Stimulated activated naive B cell treated with anti-CD40 and anti-IgM and Interleukin-4, amounts not matched to agents 10 μg/mL and 1 μg/mL and 100 μg/mL, for 72 hours (primary cell): ENCODE data around the gene GGA1.

Experiments
- ATAC-seq, 2 donors: fragments of 150-1000 bp; cut with Tn5 transposase; replicated peaks; 2 replicates each; pipeline ENCODE4 v1.10.0; 2021; ENCODE audit warnings: moderate library complexity in 1 of 2
- DNase-seq: peaks from one replicate; pipeline ENCODE4 v3.0.0; 2021
- H3K27ac Mint-ChIP-seq: one replicate; pipeline ENCODE4 v1.8.0; 2022; ENCODE audit warnings: mild to moderate bottlenecking, mixed read lengths
- H3K27me3 Mint-ChIP-seq, 2 donors: one replicate each; pipeline ENCODE4 v1.8.0; 2022; ENCODE audit warnings: mixed read lengths in 2 of 2
- H3K36me3 Mint-ChIP-seq, 2 donors: one replicate each; pipeline ENCODE4 v1.8.0; 2022; ENCODE audit warnings: mixed read lengths in 2 of 2, mild to moderate bottlenecking in 1 of 2
- H3K4me1 Mint-ChIP-seq, 2 donors: one replicate each; pipeline ENCODE4 v1.8.0; 2022; ENCODE audit warnings: mixed read lengths in 2 of 2, mild to moderate bottlenecking in 1 of 2
- H3K4me3 Mint-ChIP-seq, 2 donors: one replicate each; pipeline ENCODE4 v1.8.0; 2022; ENCODE audit warnings: mild to moderate bottlenecking in 2 of 2, mixed read lengths in 2 of 2, moderate library complexity in 1 of 2
- H3K9me3 Mint-ChIP-seq, 2 donors: one replicate each; pipeline ENCODE4 v1.8.0; 2022; ENCODE audit warnings: mixed read lengths in 2 of 2, mild to moderate bottlenecking in 1 of 2

Gene GGA1

DNA sequence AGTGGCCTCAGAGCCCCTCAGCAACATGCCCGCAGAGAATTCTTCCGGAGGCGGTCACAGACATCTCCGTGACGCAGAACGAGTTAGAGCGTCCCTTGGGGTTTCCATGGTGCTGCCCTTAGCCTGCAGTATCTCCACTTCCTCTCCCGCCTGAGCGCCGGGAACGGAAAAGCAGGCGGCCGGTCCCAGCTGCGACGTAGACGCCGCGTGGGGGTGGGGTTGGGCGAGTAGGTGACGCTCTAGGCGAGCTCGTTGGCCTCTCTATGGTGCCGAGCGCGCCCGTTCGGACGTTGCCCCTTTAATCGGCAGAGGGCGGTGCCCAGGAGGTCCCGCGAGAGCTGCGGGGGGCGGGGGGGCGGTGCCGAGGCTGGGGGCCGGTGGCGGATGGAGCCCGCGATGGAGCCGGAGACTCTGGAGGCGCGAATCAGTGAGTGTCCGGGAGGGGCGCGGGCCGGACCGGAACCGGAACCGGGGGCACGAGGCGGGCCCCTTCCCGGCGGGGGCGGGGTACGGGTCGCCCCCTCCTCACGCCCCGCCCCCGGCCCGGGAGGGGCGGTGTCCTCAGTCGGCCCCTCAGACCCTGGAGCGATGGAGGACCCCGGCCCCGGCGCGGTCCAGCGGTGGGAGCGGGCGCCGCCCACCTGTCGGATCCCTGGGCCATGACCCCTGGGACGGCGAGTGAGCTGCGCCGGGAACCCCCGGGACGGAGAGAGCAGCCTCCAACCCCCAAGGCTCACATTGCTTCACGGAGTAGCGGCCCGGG, at the start of gene GGA1:
Gene GGA1 (plus strand): TSS at position 358 of the 763 bp plus-strand sequence. CDS start 27 bp downstream, at position 385.
- no peaks in the 10 kb centered on the region for H3K9me3 Mint-ChIP-seq
- H3K4me1 Mint-ChIP-seq, result peaks cover 24 to 46% of the 10 kb centered on the region in 2 donors
- peak; percentile 87 to 88 for ATAC-seq
- peaks cover 11 to 12% of the 10 kb centered on the region in 2 donors for H3K27me3 Mint-ChIP-seq
- DNase-seq, result peak; percentile 97
- peaks cover 9 to 17% of the 10 kb centered on the region in 2 donors for H3K36me3 Mint-ChIP-seq
- peak within 1 kb of the TSS; percentile 98 for H3K4me3 Mint-ChIP-seq
- peak within 1 kb of the TSS; percentile 99 for H3K27ac Mint-ChIP-seq

DNA sequence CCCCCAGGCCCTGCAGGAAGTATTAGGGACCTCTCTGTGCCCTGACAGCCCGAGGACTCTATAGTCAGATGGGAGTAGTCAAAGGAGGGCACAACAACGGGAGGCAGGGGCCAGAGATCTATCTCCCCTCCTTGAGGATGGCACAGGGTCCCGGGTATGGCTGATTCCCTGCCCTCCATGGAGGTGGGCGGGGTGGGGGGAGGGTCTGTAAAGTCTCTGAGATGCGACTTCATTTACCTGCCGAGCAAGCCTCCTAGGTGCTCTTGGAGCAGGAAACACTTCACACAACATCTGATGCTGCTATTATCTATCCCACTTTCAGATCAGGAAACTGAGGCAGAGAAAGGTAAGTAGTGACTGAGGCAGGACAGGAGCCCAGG, 49.1 kb upstream of the GGA1 start:
- no peak for DNase-seq
- Mint-ChIP-seq H3K27ac (no peak overlapping the region), H3K4me3 (peak overlapping the region; percentile 41 to 53), H3K9me3 (no peaks in the 10 kb centered on the region), H3K4me1 (peaks cover 15 to 22% of the 10 kb centered on the region in 2 donors), H3K36me3 (no peaks in the 10 kb centered on the region), H3K27me3 (peaks cover 63 to 70% of the 10 kb centered on the region in 2 donors)
- ATAC-seq, result no peak

- ATAC-seq (peak in 1 of 2 donors; percentile 17), DNase-seq (no peak)
- Mint-ChIP-seq H3K4me1 (peaks cover 15 to 22% of the 10 kb centered on the region in 2 donors), H3K4me3 (peak within 1 kb of the TSS; percentile 77), H3K36me3 (no peaks in the 10 kb centered on the region), H3K27me3 (peaks cover 62 to 69% of the 10 kb centered on the region in 2 donors), H3K27ac (peak within 1 kb of the TSS; percentile 80), H3K9me3 (no peaks in the 10 kb centered on the region)
Measured at GRCh38 chr22:37559901-37560607, 48.6 kb upstream of the GGA1 start, which contains the start of gene CDC42EP1. TSS of gene CDC42EP1 (plus strand) at chr22:37560480. CDS start at chr22:37566350, 5,870 bp downstream.

DNA sequence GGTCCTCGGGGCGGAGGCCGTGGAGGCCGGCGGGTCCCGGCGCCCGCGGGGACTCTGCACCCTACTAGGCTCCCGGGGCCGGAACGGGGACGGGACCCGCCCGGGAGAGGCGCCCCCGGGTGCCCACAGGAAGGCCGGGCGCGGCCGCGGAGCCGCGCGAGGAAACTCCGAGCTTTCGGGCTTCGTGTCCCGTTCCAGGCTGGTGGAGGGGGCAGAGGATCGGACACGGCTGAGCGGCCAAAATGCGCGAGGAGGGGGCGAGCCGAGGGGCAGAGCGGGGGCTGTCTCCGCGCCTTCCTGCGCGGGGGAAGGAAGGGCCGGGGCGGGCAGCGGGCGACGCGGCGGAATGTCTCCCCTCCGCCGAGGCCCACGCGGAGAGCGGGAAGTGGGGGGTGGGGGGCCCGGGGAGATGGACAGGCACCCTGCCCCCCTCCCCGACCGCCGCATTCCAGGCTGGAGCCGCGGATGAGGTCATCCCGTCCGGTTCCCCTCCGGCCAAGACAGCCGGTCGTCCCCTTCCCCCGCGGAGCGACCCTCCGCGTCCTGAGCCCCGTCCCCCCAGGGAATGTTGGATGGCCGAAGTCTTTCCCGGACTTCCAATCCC, 47.9 kb upstream of the GGA1 start:
- peaks cover 58 to 63% of the 10 kb centered on the region in 2 donors for H3K27me3 Mint-ChIP-seq
- peak overlapping the region; percentile 77 for H3K4me3 Mint-ChIP-seq
- H3K9me3 Mint-ChIP-seq, result no peaks in the 10 kb centered on the region
- peaks cover 16 to 24% of the 10 kb centered on the region in 2 donors for H3K4me1 Mint-ChIP-seq
- DNase-seq (no peak), ATAC-seq (no peak)
- no peaks in the 10 kb centered on the region for H3K36me3 Mint-ChIP-seq
- no peak overlapping the region for H3K27ac Mint-ChIP-seq

DNA sequence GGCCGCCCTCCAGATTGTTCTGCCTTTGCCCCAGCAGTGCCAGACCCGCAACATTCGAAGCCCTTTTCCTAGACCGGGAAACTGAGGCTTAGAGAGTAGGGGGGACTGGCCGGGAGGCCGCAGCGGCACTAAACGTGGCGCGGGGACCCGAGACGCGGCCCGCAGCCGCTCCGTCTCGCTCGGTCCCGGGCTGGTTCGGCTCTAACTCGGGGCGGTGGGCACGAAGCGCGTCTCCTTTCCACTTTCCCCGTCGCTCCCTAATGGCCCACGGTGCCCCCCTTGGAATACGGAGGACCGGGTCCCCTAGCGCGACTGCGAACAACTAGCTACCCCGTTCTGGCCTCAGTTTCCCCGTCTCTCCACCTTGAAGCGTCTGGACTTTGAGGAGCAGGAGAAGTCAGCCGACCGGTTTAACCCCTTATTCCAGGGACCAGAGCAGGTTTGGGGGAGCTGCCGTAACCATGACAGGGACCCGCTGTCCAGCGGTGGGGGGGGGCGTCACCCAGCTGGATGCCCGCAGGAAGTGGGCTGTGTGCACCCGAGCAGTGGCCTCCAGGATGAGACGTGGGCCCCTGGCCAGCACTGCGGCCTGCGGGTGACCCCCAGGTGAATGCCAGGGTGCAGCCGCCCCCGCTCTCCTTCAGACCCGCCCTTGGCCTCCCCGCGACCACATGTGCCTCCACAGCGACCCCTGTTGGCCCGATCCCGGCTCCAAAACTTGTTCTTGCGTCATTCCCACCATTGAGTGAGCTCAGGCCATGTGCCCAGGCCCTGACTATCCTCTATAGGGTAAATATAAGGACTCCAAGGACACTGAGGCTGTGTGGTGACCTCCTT, 47.2 kb upstream of the GGA1 start:
- H3K36me3 Mint-ChIP-seq, result no peaks in the 10 kb centered on the region

GRCh38 chr22:37562049-37562875, 46.4 kb upstream of the GGA1 start:
- DNase-seq (no peak), ATAC-seq (no peak)
- H3K36me3 Mint-ChIP-seq, result no peaks in the 10 kb centered on the region
- peak overlapping the region; percentile 77 for H3K4me3 Mint-ChIP-seq
- H3K9me3 Mint-ChIP-seq, result no peaks in the 10 kb centered on the region
- H3K27ac Mint-ChIP-seq, result no peak overlapping the region
- peaks cover 28 to 33% of the 10 kb centered on the region in 2 donors for H3K4me1 Mint-ChIP-seq
- peaks cover 47 to 53% of the 10 kb centered on the region in 2 donors for H3K27me3 Mint-ChIP-seq

More for the DNA sequence above, 47.2 kb upstream of the GGA1 start:
- Mint-ChIP-seq H3K27ac (peak overlapping the region; percentile 80), H3K9me3 (no peaks in the 10 kb centered on the region), H3K4me1 (peaks cover 21 to 25% of the 10 kb centered on the region in 2 donors), H3K4me3 (peak overlapping the region; percentile 77), H3K27me3 (peaks cover 54 to 61% of the 10 kb centered on the region in 2 donors)
- DNase-seq (peak; percentile 68), ATAC-seq (peak; percentile 62 to 71)

GRCh38 chr22:37563153-37564081, 45.2 kb upstream of the GGA1 start:
- DNase-seq, result no peak
- Mint-ChIP-seq H3K4me1 (peaks cover 29 to 38% of the 10 kb centered on the region in 2 donors), H3K27me3 (peaks cover 37 to 52% of the 10 kb centered on the region in 2 donors), H3K9me3 (no peaks in the 10 kb centered on the region), H3K27ac (no peak overlapping the region), H3K36me3 (no peaks in the 10 kb centered on the region), H3K4me3 (no peak overlapping the region)
- ATAC-seq, result no peak

DNA sequence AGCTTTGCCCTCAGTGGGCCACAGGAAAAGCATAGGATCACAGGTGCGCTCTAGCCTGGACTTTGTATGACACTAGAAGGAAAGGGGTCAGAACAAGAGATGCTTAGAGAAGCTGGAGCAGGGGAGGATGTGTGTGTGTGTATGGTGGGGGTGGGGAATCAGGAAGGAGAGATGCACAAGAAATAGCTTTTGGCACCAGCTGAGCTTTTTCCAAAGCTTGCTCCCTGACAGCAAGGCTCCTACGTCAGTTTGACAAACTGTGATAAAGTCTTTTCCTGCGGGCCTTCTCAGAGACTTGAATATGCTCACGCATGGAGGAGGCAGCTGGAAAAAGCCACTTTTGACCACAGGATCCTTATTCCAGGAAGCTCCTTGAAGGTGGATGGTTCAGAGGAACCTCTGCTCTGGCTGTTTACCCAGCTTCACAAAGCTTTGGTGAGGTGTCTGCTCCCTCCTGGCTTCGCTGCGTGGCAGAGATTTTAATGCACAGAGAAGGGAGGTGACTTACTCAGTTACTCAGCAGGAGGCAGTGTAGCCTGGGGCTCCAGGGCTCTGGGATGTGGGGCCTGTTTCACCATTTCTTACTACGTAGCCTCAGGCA, 44.4 kb upstream of the GGA1 start:
- Mint-ChIP-seq H3K4me1 (peaks cover 29 to 38% of the 10 kb centered on the region in 2 donors), H3K4me3 (no peak overlapping the region)

GRCh38 chr22:37565830-37566229, 42.8 kb upstream of the GGA1 start:
- Mint-ChIP-seq H3K36me3 (no peaks in the 10 kb centered on the region), H3K27ac (no peak overlapping the region), H3K4me3 (peak overlapping the region in 1 of 2 donors; percentile 41), H3K9me3 (no peaks in the 10 kb centered on the region), H3K4me1 (peaks cover 31 to 37% of the 10 kb centered on the region in 2 donors), H3K27me3 (peaks cover 30 to 52% of the 10 kb centered on the region in 2 donors)
- no peak for DNase-seq
- ATAC-seq, result peak in 1 of 2 donors; percentile 2

More for the DNA sequence above, 44.4 kb upstream of the GGA1 start:
- H3K9me3 Mint-ChIP-seq, result no peaks in the 10 kb centered on the region
- ATAC-seq, result no peak
- no peak for DNase-seq
- H3K27ac Mint-ChIP-seq, result no peak overlapping the region
- H3K27me3 Mint-ChIP-seq, result peaks cover 30 to 54% of the 10 kb centered on the region in 2 donors
- no peaks in the 10 kb centered on the region for H3K36me3 Mint-ChIP-seq

- Mint-ChIP-seq H3K4me3 (peak overlapping the region; percentile 64 to 65), H3K27me3 (peaks cover 26 to 46% of the 10 kb centered on the region in 2 donors), H3K36me3 (no peaks in the 10 kb centered on the region), H3K27ac (peak overlapping the region; percentile 47), H3K4me1 (peaks cover 28 to 32% of the 10 kb centered on the region in 2 donors), H3K9me3 (no peaks in the 10 kb centered on the region)
- DNase-seq (peak; percentile 43), ATAC-seq (peak; percentile 51 to 57)
Measured at GRCh38 chr22:37566329-37566837, 42.3 kb upstream of the GGA1 start.

DNA sequence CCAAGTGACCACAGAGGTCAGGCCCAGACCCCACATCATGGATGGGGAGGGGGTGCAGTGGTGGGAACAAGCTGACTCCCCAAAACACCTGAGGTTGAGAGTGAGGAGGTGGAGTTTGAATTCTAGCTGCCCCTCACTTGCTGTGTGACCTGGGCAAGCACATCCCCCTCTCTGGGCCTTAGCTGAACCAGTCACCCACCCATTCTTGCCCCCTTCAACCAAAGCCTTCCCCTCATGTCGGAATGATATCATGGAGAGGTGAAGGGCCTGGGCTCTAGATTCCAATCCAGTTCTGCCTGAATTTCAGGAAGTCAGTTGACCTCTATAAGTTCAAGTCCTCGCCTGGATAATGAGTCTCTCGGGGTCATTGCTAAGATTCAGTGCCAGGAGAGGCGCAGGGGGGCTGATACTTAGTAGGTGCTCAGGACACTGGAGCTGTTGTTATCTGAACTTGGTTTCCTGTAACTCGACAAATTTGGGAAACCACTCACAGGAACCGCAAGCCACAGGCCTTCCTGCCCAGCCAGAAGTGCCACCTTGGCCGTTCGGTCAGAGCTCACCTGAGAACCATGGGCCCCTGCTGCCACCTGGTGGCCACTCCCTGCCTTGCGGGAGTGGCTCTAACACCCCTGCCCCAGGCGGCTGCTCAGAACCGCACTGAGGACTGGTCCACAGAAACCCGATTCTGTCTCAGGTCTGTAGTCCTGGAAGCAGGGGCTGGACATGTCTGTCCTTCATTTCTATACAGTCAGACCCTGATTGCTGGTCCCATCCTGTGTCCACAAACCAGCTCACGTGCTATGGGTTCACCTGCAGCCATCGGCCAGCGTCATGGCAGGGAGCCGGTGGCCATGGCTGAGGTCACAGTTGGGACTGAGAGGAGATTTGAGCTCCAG, 41.5 kb upstream of the GGA1 start:
- Mint-ChIP-seq H3K36me3 (no peaks in the 10 kb centered on the region), H3K4me1 (peaks cover 21 to 24% of the 10 kb centered on the region in 2 donors), H3K27me3 (peaks cover 19 to 43% of the 10 kb centered on the region in 2 donors)

More for the DNA sequence above, 41.5 kb upstream of the GGA1 start:
- peak overlapping the region; percentile 10 to 19 for H3K4me3 Mint-ChIP-seq
- H3K27ac Mint-ChIP-seq, result peak overlapping the region; percentile 51
- H3K9me3 Mint-ChIP-seq, result no peaks in the 10 kb centered on the region
- peak; percentile 78 for DNase-seq
- peak; percentile 91 to 92 for ATAC-seq
